ENCODE results near the gene NDUFAF8. TPM values are rescaled to one million over a fixed set of nuclear protein-coding genes. Genes with fewer than 3 reads are reported as not detected.

The NDUFAF8 gene
- polyA plus RNA-seq, 1 donor from 2014 or later, result 76.4 TPM

- Histone ChIP-seq H4K20me1 (ENCODE audit: insufficient read depth) (no peaks in the 10 kb centered on the region), H3K4me2 (ENCODE audit: low read length) (no peak overlapping the region)
- TF ChIP-seq, protein P1, sequence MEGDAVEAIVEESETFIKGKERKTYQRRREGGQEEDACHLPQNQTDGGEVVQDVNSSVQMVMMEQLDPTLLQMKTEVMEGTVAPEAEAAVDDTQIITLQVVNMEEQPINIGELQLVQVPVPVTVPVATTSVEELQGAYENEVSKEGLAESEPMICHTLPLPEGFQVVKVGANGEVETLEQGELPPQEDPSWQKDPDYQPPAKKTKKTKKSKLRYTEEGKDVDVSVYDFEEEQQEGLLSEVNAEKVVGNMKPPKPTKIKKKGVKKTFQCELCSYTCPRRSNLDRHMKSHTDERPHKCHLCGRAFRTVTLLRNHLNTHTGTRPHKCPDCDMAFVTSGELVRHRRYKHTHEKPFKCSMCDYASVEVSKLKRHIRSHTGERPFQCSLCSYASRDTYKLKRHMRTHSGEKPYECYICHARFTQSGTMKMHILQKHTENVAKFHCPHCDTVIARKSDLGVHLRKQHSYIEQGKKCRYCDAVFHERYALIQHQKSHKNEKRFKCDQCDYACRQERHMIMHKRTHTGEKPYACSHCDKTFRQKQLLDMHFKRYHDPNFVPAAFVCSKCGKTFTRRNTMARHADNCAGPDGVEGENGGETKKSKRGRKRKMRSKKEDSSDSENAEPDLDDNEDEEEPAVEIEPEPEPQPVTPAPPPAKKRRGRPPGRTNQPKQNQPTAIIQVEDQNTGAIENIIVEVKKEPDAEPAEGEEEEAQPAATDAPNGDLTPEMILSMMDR (IDR thresholded peaks at IDR 0.05; ENCODE audit: poor library complexity, severe bottlenecking), result no peak
- TF ChIP-seq EZH2 (IDR thresholded peaks at IDR 0.05; ENCODE audit: borderline replicate concordance, insufficient read depth, low read length, poor library complexity, severe bottlenecking) (no peak), MXI1 (conservative IDR thresholded peaks at IDR 0.05; ENCODE audit: poor library complexity, severe bottlenecking) (no peak), SMC3 (conservative IDR thresholded peaks at IDR 0.05; ENCODE audit: poor library complexity) (no peak), RAD21 (conservative IDR thresholded peaks at IDR 0.05) (no peak), TAF1 (IDR thresholded peaks at IDR 0.05; ENCODE audit: low read depth) (no peak), EP300 (conservative IDR thresholded peaks at IDR 0.05; ENCODE audit: poor library complexity, severe bottlenecking) (no peak), POLR2AphosphoS5 (IDR thresholded peaks at IDR 0.05) (no peak), REST (IDR thresholded peaks at IDR 0.05; ENCODE audit: borderline replicate concordance) (no peak)
These were observed 11.4 kb downstream of the NDUFAF8 start for GRCh38 chr17:81250286-81251093.

DNA sequence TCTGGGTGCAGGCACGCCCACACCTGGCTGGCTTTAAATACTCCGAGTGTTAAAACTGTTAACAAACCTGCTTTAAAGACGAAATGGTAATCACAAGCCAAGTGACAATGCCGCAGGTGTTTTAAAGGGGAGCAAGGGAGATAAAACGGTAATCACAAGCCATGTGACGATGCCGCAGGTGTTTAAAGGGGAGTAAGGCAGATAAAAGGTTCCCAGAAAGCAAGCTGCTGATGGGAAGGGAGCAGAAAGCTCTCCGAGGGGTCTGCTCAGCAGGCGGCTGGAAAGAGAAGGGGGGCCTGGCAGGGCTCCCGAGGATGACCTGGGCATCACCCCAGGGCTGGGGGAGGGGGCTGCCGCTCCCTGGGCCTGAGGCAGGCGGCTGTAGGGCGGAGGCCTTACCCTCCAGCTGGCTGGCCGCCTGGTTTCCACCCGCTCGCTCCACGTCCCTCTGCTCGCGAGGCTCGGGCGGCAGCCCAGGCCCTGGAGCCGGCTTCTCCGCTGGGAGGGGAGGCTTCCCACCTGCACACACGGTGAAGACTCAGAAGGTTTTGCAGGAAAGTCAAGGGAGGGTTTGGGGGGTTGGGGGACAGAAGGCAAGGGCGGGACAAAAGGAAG is 12.1 kb downstream of the NDUFAF8 start:
- H4K20me1 ChIP-seq (ENCODE audit: insufficient read depth), result no peaks in the 10 kb centered on the region
- H3K9me3 ChIP-seq (ENCODE audit: low read length), result no peaks in the 10 kb centered on the region
- H3K9ac ChIP-seq (ENCODE audit: low read length), result peak overlapping the region; percentile 62
- H3K36me3 ChIP-seq (ENCODE audit: insufficient read depth, low read length), result no peaks in the 10 kb centered on the region
- peak overlapping the region; percentile 55 for H3K4me3 ChIP-seq (ENCODE audit: low read length)
- H3K79me2 ChIP-seq (replicated peaks; ENCODE audit: insufficient read depth, low read length), result no peaks in the 10 kb centered on the region
- no peaks in the 10 kb centered on the region for H3F3A ChIP-seq (ENCODE audit: insufficient read depth, low read length, poor library complexity, severe bottlenecking)
- TF ChIP-seq SMC3 (conservative IDR thresholded peaks at IDR 0.05; ENCODE audit: poor library complexity), result no peak
- TF ChIP-seq POLR2AphosphoS5 (IDR thresholded peaks at IDR 0.05), result no peak
- no peak for TF ChIP-seq RAD21 (conservative IDR thresholded peaks at IDR 0.05)
- TF ChIP-seq, protein P1 (IDR thresholded peaks at IDR 0.05; ENCODE audit: poor library complexity, severe bottlenecking), result no peak
- TF ChIP-seq EZH2 (IDR thresholded peaks at IDR 0.05; ENCODE audit: borderline replicate concordance, insufficient read depth, low read length, poor library complexity, severe bottlenecking), result no peak
- no peak for TF ChIP-seq REST (IDR thresholded peaks at IDR 0.05; ENCODE audit: borderline replicate concordance)
- TF ChIP-seq EP300 (conservative IDR thresholded peaks at IDR 0.05; ENCODE audit: poor library complexity, severe bottlenecking), result no peak
- H3K4me2 ChIP-seq (ENCODE audit: low read length), result peak overlapping the region; percentile 2
- H3K27ac ChIP-seq (ENCODE audit: low read length), result peak overlapping the region; percentile 84
- H3K27me3 ChIP-seq (ENCODE audit: insufficient read depth, low read depth, low read length), result no peaks in the 10 kb centered on the region
- no peak overlapping the region for H2AFZ ChIP-seq (ENCODE audit: low read depth, low read length)
- no peaks in the 10 kb centered on the region for H3K9me2 ChIP-seq (ENCODE audit: insufficient read depth, low read length)

More at GRCh38 chr17:81250286-81251093, 11.4 kb downstream of the NDUFAF8 start:
- Histone ChIP-seq H3K79me2 (replicated peaks; ENCODE audit: insufficient read depth, low read length) (no peaks in the 10 kb centered on the region), H3K9ac (ENCODE audit: low read length) (peak overlapping the region; percentile 20), H3K9me3 (ENCODE audit: low read length) (no peaks in the 10 kb centered on the region), H3K4me3 (ENCODE audit: low read length) (no peak overlapping the region), H3K27me3 (ENCODE audit: insufficient read depth, low read depth, low read length) (no peaks in the 10 kb centered on the region), H3F3A (ENCODE audit: insufficient read depth, low read length, poor library complexity, severe bottlenecking) (no peaks in the 10 kb centered on the region), H3K9me2 (ENCODE audit: insufficient read depth, low read length) (no peaks in the 10 kb centered on the region), H3K36me3 (ENCODE audit: insufficient read depth, low read length) (no peaks in the 10 kb centered on the region), H2AFZ (ENCODE audit: low read depth, low read length) (no peak overlapping the region), H3K27ac (ENCODE audit: low read length) (peak overlapping the region; percentile 84)

Data from neural cell (in vitro differentiated cells).